SK-N-SH treated with all-trans-retinoic acid at 6 μM for 48 hours (cell line): ENCODE results near the gene MEIOC.

Source experiments
- ATAC-seq: fragments of 200-7000 bp; cut with Tn5 transposase; 3 replicates; pipeline ENCODE4 v1.9.1; 2020; ENCODE audit warnings: mild to moderate bottlenecking, moderate library complexity
- ARNTL ChIP-seq: fragments of 450-650 bp; formaldehyde crosslinking; IDR thresholded peaks from 2 replicates; pipeline ENCODE4 v1.5.0; 2020; ENCODE audit warnings: low read depth, mild to moderate bottlenecking, moderate library complexity, borderline replicate concordance
- BACH2 ChIP-seq: fragments of 250-450 bp; sonication (Bioruptor Pico); IDR thresholded peaks from 2 replicates; pipeline ENCODE4 v1.9.0; 2021; ENCODE audit warnings: mild to moderate bottlenecking, borderline replicate concordance
- CSDC2 ChIP-seq: fragments of 250-450 bp; sonication (Bioruptor Pico); IDR thresholded peaks from 2 replicates; pipeline ENCODE4 v1.5.0; 2020; ENCODE audit warnings: mild to moderate bottlenecking, moderate library complexity
- ESRRG ChIP-seq: fragments of 250-450 bp; sonication (Bioruptor Pico); IDR thresholded peaks from 2 replicates; pipeline ENCODE4 v1.6.1; 2021; ENCODE audit warnings: mild to moderate bottlenecking
- GLIS3 ChIP-seq: fragments of 250-450 bp; sonication (Bioruptor Pico); IDR thresholded peaks from 2 replicates; pipeline ENCODE4 v1.5.0; 2020; ENCODE audit warnings: mild to moderate bottlenecking, moderate library complexity
- ISL1 ChIP-seq: fragments of 250-450 bp; sonication (Bioruptor Pico); IDR thresholded peaks from 2 replicates; pipeline ENCODE4 v2.1.2; 2022; ENCODE audit warnings: mild to moderate bottlenecking, moderate library complexity
- OSR1 ChIP-seq: fragments of 250-450 bp; sonication (Bioruptor Pico); IDR thresholded peaks from 2 replicates; pipeline ENCODE4 v1.8.0; 2022; ENCODE audit warnings: moderate library complexity, mild to moderate bottlenecking, inconsistent platforms
- PATZ1 ChIP-seq: fragments of 250-450 bp; sonication (Bioruptor Pico); IDR thresholded peaks from 2 replicates; pipeline ENCODE4 v1.8.0; 2020; ENCODE audit warnings: mild to moderate bottlenecking, moderate library complexity, borderline replicate concordance
- POU6F1 ChIP-seq: fragments of 250-450 bp; sonication (Bioruptor Pico); IDR thresholded peaks from 2 replicates; pipeline ENCODE4 v1.8.0; 2021; ENCODE audit warnings: low read depth, mild to moderate bottlenecking, moderate library complexity, borderline replicate concordance
- PPARA ChIP-seq: fragments of 250-450 bp; sonication (Bioruptor Pico); IDR thresholded peaks from 2 replicates; pipeline ENCODE4 v1.5.0; 2020; ENCODE audit warnings: mild to moderate bottlenecking, borderline replicate concordance
- RARB ChIP-seq: fragments of 250-450 bp; sonication (Bioruptor Pico); IDR thresholded peaks from 2 replicates; pipeline ENCODE4 v1.8.0; 2021; ENCODE audit warnings: mild to moderate bottlenecking, moderate library complexity
- SNAI2 ChIP-seq: fragments of 250-450 bp; sonication (Bioruptor Pico); IDR thresholded peaks from 2 replicates; pipeline ENCODE4 v1.5.0; 2020; ENCODE audit warnings: mild to moderate bottlenecking, moderate library complexity
- TCF4 ChIP-seq: fragments of 250-450 bp; sonication (Bioruptor Pico); IDR thresholded peaks from 2 replicates; pipeline ENCODE4 v1.8.0; 2021; ENCODE audit warnings: mild to moderate bottlenecking, moderate library complexity, borderline replicate concordance
- TOX ChIP-seq: fragments of 250-450 bp; sonication (Bioruptor Pico); IDR thresholded peaks from 2 replicates; pipeline ENCODE4 v1.8.0; 2021; ENCODE audit warnings: mild to moderate bottlenecking, moderate library complexity, borderline replicate concordance
- ZC3H10 ChIP-seq: fragments of 250-450 bp; sonication (Bioruptor Pico); IDR thresholded peaks from 2 replicates; pipeline ENCODE4 v1.5.1; 2021; ENCODE audit warnings: mild to moderate bottlenecking, moderate library complexity
- ZFP3 ChIP-seq: fragments of 250-450 bp; sonication (Bioruptor Pico); IDR thresholded peaks from 2 replicates; pipeline ENCODE4 v1.5.0; 2020; ENCODE audit warnings: mild to moderate bottlenecking, moderate library complexity
- ZNF565 ChIP-seq: fragments of 450-650 bp; formaldehyde crosslinking; conservative IDR thresholded peaks from 2 replicates; pipeline ENCODE4 v1.5.0; 2020; ENCODE audit warnings: low read depth, mild to moderate bottlenecking, moderate library complexity
- ZNF70 ChIP-seq: fragments of 450-650 bp; formaldehyde crosslinking; IDR thresholded peaks from 2 replicates; pipeline ENCODE4 v1.5.0; 2020; ENCODE audit warnings: mild to moderate bottlenecking, moderate library complexity
- ZNF8 ChIP-seq: fragments of 450-650 bp; formaldehyde crosslinking; IDR thresholded peaks from 2 replicates; pipeline ENCODE4 v1.5.0; 2020; ENCODE audit warnings: mild to moderate bottlenecking, moderate library complexity
- TF ChIP-seq, protein P1 (sequence below): fragments of 250-450 bp; sonication (Bioruptor Pico); IDR thresholded peaks from 2 replicates; pipeline ENCODE4 v1.5.1; 2021; ENCODE audit warnings: mild to moderate bottlenecking, moderate library complexity
- TF ChIP-seq, protein P2 (sequence below): fragments of 250-450 bp; sonication (Bioruptor Pico); IDR thresholded peaks from 2 replicates; pipeline ENCODE4 v1.5.0; 2020; ENCODE audit warnings: mild to moderate bottlenecking, moderate library complexity

The MEIOC gene

DNA sequence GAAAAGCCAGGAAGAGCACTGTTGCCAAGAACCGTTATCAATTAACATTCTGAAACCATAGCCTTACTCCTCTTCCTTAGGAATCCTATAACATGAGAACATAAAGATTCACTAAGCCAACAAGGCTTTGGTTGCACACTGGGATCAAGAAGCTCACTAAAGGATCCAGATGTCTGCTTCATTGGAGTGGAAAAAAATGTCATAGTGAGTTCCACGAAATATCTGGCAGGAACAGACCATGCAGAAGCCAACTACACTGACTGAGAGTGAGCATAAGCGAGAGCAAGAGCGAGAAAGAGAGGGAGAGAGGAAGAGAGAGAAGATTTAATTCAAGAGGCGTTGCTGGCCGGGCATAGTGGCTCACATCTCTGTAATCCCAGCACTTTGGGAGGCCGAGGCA, 13.4 kb upstream of the MEIOC start (continued):
- TF ChIP-seq, protein P1, sequence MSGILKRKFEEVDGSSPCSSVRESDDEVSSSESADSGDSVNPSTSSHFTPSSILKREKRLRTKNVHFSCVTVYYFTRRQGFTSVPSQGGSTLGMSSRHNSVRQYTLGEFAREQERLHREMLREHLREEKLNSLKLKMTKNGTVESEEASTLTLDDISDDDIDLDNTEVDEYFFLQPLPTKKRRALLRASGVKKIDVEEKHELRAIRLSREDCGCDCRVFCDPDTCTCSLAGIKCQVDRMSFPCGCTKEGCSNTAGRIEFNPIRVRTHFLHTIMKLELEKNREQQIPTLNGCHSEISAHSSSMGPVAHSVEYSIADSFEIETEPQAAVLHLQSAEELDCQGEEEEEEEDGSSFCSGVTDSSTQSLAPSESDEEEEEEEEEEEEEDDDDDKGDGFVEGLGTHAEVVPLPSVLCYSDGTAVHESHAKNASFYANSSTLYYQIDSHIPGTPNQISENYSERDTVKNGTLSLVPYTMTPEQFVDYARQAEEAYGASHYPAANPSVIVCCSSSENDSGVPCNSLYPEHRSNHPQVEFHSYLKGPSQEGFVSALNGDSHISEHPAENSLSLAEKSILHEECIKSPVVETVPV (CRISPR knock-in tag): no peak
- TF ChIP-seq RARB (CRISPR knock-in tag): no peak
- TF ChIP-seq ZNF70 (CRISPR knock-in tag): no peak
- no peak for TF ChIP-seq ZFP3 (CRISPR knock-in tag)
- TF ChIP-seq ESRRG: no peak
- no peak for TF ChIP-seq GLIS3 (CRISPR knock-in tag)

DNA sequence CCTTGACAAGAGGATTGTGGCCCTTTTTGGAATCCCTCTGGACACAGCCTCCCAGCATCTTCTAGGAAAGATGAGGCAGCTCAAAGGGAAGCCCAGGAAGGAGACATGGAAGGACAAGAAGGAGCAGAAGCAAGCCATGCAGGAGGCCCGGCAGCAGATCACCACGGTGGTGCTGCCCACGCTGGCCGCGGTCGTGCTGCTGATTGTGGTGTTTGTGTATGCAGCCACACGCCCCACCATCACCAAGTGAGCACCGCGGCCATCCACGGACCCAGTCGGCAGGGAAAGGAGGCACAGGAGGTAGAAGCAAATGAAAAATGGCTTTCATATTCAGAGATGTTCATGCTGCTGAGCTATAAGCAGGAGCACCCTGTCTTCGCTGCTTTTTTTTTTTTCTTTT, 10.9 kb upstream of the MEIOC start:
- no peak for ATAC-seq
- no peak for TF ChIP-seq ZNF70 (CRISPR knock-in tag)
- no peak for TF ChIP-seq TCF4 (CRISPR knock-in tag)
- TF ChIP-seq OSR1 (CRISPR knock-in tag): no peak
- TF ChIP-seq ZNF565 (CRISPR knock-in tag): no peak
- TF ChIP-seq, protein P1 (CRISPR knock-in tag): no peak
- no peak for TF ChIP-seq SNAI2 (CRISPR knock-in tag)

- TF ChIP-seq TOX (CRISPR knock-in tag) (no peak), ZNF8 (no peak), PPARA (no peak), ARNTL (CRISPR knock-in tag) (no peak), OSR1 (CRISPR knock-in tag) (no peak), ZNF565 (CRISPR knock-in tag) (no peak), POU6F1 (CRISPR knock-in tag) (no peak)
- ATAC-seq: no peak
Measured at GRCh38 chr17:44646280-44646679, 10.0 kb upstream of the MEIOC start.

DNA sequence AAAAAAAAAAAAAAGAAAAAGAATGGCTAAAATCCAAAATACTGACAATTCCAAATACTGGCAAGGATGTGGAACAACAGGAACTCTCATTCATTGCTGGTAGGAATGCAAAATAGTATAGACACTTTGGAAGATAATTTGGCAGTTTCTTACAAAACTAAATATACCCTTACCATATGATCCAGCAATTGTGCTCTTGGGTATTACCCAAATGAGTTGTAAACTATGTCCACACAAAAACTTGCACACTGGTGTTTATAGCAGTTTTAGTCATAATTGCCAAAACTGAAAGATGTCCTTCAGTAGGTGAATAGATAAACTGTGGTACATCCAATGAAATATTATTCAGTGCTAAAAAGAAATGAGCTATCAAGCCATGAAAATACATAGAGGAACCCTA, 8.5 kb upstream of the MEIOC start:
- no peak for ATAC-seq
- TF ChIP-seq, protein P2, sequence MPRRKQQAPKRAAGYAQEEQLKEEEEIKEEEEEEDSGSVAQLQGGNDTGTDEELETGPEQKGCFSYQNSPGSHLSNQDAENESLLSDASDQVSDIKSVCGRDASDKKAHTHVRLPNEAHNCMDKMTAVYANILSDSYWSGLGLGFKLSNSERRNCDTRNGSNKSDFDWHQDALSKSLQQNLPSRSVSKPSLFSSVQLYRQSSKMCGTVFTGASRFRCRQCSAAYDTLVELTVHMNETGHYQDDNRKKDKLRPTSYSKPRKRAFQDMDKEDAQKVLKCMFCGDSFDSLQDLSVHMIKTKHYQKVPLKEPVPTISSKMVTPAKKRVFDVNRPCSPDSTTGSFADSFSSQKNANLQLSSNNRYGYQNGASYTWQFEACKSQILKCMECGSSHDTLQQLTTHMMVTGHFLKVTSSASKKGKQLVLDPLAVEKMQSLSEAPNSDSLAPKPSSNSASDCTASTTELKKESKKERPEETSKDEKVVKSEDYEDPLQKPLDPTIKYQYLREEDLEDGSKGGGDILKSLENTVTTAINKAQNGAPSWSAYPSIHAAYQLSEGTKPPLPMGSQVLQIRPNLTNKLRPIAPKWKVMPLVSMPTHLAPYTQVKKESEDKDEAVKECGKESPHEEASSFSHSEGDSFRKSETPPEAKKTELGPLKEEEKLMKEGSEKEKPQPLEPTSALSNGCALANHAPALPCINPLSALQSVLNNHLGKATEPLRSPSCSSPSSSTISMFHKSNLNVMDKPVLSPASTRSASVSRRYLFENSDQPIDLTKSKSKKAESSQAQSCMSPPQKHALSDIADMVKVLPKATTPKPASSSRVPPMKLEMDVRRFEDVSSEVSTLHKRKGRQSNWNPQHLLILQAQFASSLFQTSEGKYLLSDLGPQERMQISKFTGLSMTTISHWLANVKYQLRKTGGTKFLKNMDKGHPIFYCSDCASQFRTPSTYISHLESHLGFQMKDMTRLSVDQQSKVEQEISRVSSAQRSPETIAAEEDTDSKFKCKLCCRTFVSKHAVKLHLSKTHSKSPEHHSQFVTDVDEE (CRISPR knock-in tag): no peak
- TF ChIP-seq ISL1 (CRISPR knock-in tag): no peak
- TF ChIP-seq, all 23 proteins: peak for 0

- TF ChIP-seq GLIS3 (CRISPR knock-in tag) (no peak), OSR1 (CRISPR knock-in tag) (no peak), ZFP3 (CRISPR knock-in tag) (no peak), ZNF8 (no peak), ESRRG (no peak), ISL1 (CRISPR knock-in tag) (no peak)
- TF ChIP-seq, all 23 proteins: peak for 0
- ATAC-seq: no peak
Measured at GRCh38 chr17:44648963-44649362, 7.3 kb upstream of the MEIOC start.

- ATAC-seq: no peak
- TF ChIP-seq ZC3H10 (CRISPR knock-in tag) (no peak), ZNF70 (CRISPR knock-in tag) (no peak), ZNF8 (no peak), OSR1 (CRISPR knock-in tag) (no peak), ZFP3 (CRISPR knock-in tag) (no peak), ISL1 (CRISPR knock-in tag) (no peak), SNAI2 (CRISPR knock-in tag) (no peak), ZNF565 (CRISPR knock-in tag) (no peak), RARB (CRISPR knock-in tag) (no peak), ESRRG (no peak), GLIS3 (CRISPR knock-in tag) (no peak), CSDC2 (no peak), PATZ1 (CRISPR knock-in tag) (no peak), TCF4 (CRISPR knock-in tag) (no peak), BACH2 (CRISPR knock-in tag) (no peak)
- TF ChIP-seq, protein P1 (CRISPR knock-in tag): no peak
Measured at GRCh38 chr17:44651228-44651627, 5.0 kb upstream of the MEIOC start.
